HCT116 (cell line): ENCODE data around the gene HS6ST3. TPM values are rescaled to one million over a fixed set of nuclear protein-coding genes. Genes with fewer than 3 reads are reported as not detected.

ENCODE experiments used
- ATAC-seq: fragments of 200-7000 bp; cut with Tn5 transposase; 2 replicates; pipeline ENCODE4 v1.9.1; 2020; ENCODE audit warnings: mild to moderate bottlenecking, moderate library complexity
- BruUV-seq: library from RNA; stranded (reverse); fragments of 400-500 nt; replicated peaks from 2 replicates; lab custom pipeline; 2021; lab: Mats Ljungman, UMichigan
- CTCF ChIA-PET: fragments of 300-600 bp; sonication (Branson Sonifier 250); formaldehyde crosslinking; loops from one replicate; lab custom pipeline; 2021; ENCODE audit warnings: antibody characterized with exemption; lab: Charles Lee
- POLR2A ChIA-PET: fragments of 300-600, 350-600 bp; sonication (Branson Sonifier 250); formaldehyde crosslinking; loops from one replicate; lab custom pipeline; 2021; ENCODE audit warnings: antibody characterized with exemption; lab: Charles Lee
- RAD21 ChIA-PET, 2 experiments: fragments of 300-600 bp; sonication (Branson Sonifier 250); formaldehyde crosslinking; loops; one replicate each; lab custom pipeline; 2023; ENCODE audit warnings: low total read pairs in 2 of 2; ENCODE audit not compliant: uncharacterized antibody in 2 of 2, unreplicated experiment in 2 of 2, low non-redundant PET in 1 of 2; lab: Charles Lee
- DNase-seq: peaks from one replicate; pipeline ENCODE4 v3.0.0-alpha.2; 2010; ENCODE audit warnings: low read depth, low spot score
- H2AFZ ChIP-seq: fragments of 200-600 bp; shearing (Covaris generic), sonication (generic); 2 replicates; pipeline ENCODE4 v1.6.1; 2017; ENCODE audit warnings: low read depth, mixed run types, mixed read lengths, antibody characterized with exemption, low read length; ENCODE audit not compliant: poor library complexity, severe bottlenecking
- H3K27ac ChIP-seq: 2 replicates; pipeline ENCODE4 v1.5.1; 2012; ENCODE audit warnings: low read depth, low read length
- H3K27me3 ChIP-seq: fragments of 200-600 bp; sonication (generic); 2 replicates; pipeline ENCODE4 v1.6.1; 2016; ENCODE audit warnings: mixed run types, low read length, mixed read lengths; ENCODE audit not compliant: insufficient read depth
- H3K36me3 ChIP-seq, 2 experiments: fragments of 200-500 bp in 1 of 2; fragments of 200-600 bp in 1 of 2; sonication (Bioruptor generic) in 1 of 2; sonication (generic) in 1 of 2; 2 replicates each; pipeline versions ENCODE4 v1.5.1 to v1.6.1; 2014 to 2016; ENCODE audit warnings: low read length in 2 of 2, inconsistent platforms in 1 of 2, mixed read lengths in 1 of 2, mixed run types in 1 of 2; ENCODE audit not compliant: insufficient read depth in 2 of 2, control insufficient read depth in 1 of 2
- H3K4me1 ChIP-seq, 2 experiments: fragments of 200-600 bp in 1 of 2; sonication (generic) in 1 of 2; 2 replicates each; pipeline versions ENCODE4 v1.5.1 to v1.6.1; 2012 to 2017; ENCODE audit warnings: low read length in 2 of 2, inconsistent platforms in 1 of 2, mild to moderate bottlenecking in 1 of 2, mixed read lengths in 1 of 2, mixed run types in 1 of 2, moderate library complexity in 1 of 2; ENCODE audit not compliant: insufficient read depth in 2 of 2, control insufficient read depth in 1 of 2
- H3K4me2 ChIP-seq: fragments of 200-600 bp; sonication (generic); 2 replicates; pipeline ENCODE4 v1.6.1; 2017; ENCODE audit warnings: mixed run types, low read length, mixed read lengths
- H3K4me3 ChIP-seq, 2 experiments: fragments of 200-600 bp in 1 of 2; sonication (generic) in 1 of 2; replicated peaks in 1 of 2; 2 replicates each; pipeline ENCODE4 v1.5.1; 2011 to 2016; ENCODE audit warnings: low read length in 2 of 2, control low read depth in 1 of 2, low read depth in 1 of 2, mild to moderate bottlenecking in 1 of 2, mixed read lengths in 1 of 2, mixed run types in 1 of 2
- H3K79me2 ChIP-seq: fragments of 200-600 bp; sonication (generic); 2 replicates; pipeline ENCODE4 v1.6.1; 2017; ENCODE audit warnings: mild to moderate bottlenecking, mixed run types, low read length, moderate library complexity, mixed read lengths; ENCODE audit not compliant: insufficient read depth
- H3K9ac ChIP-seq: fragments of 200-600 bp; sonication (generic); 2 replicates; pipeline ENCODE4 v1.6.1; 2016; ENCODE audit warnings: low read length, mixed read lengths
- H3K9me2 ChIP-seq: fragments of 200-600 bp; sonication (generic), shearing (Covaris generic); 2 replicates; pipeline ENCODE4 v1.6.1; 2017; ENCODE audit warnings: mixed run types, mild to moderate bottlenecking, moderate library complexity; ENCODE audit not compliant: insufficient read depth
- H3K9me3 ChIP-seq, 2 experiments: fragments of 200-500 bp in 1 of 2; fragments of 200-600 bp in 1 of 2; sonication (Bioruptor generic) in 1 of 2; sonication (generic) in 1 of 2; 2 replicates each; pipeline ENCODE4 v1.6.1; 2014 to 2017; ENCODE audit warnings: low read length in 2 of 2, mixed read lengths in 2 of 2, inconsistent platforms in 1 of 2, low read depth in 1 of 2, mild to moderate bottlenecking in 1 of 2, mixed run types in 1 of 2, moderate library complexity in 1 of 2; ENCODE audit not compliant: control insufficient read depth in 1 of 2, insufficient read depth in 1 of 2
- H4K20me1 ChIP-seq: fragments of 200-600 bp; sonication (generic), shearing (Covaris generic); 2 replicates; pipeline ENCODE4 v1.6.1; 2017; ENCODE audit warnings: mixed run types, mild to moderate bottlenecking, moderate library complexity; ENCODE audit not compliant: insufficient read depth
- CEBPB ChIP-seq: IDR thresholded peaks from 2 replicates; pipeline ENCODE4 v1.6.1; 2012; ENCODE audit warnings: low read depth
- EGR1 ChIP-seq: IDR thresholded peaks from 2 replicates; pipeline ENCODE4 v1.6.1; 2012; ENCODE audit warnings: low read depth
- ELF1 ChIP-seq: IDR thresholded peaks from 2 replicates; pipeline ENCODE4 v1.6.1; 2012; ENCODE audit warnings: low read depth, borderline replicate concordance
- FOSL1 ChIP-seq: IDR thresholded peaks from 2 replicates; pipeline ENCODE4 v1.6.1; 2012; ENCODE audit warnings: low read depth
- JUND ChIP-seq: IDR thresholded peaks from 2 replicates; pipeline ENCODE4 v1.6.1; 2012
- POLR2A ChIP-seq: IDR thresholded peaks from 2 replicates; pipeline ENCODE4 v1.7.0; 2011; ENCODE audit warnings: borderline replicate concordance; ENCODE audit not compliant: insufficient read depth, insufficient read length; ENCODE audit errors: extremely low read depth
- SIN3A ChIP-seq: IDR thresholded peaks from 2 replicates; pipeline ENCODE4 v1.6.1; 2012; ENCODE audit warnings: low read depth
- SP1 ChIP-seq: IDR thresholded peaks from 2 replicates; pipeline ENCODE4 v1.6.1; 2012; ENCODE audit warnings: low read depth
- SRF ChIP-seq: IDR thresholded peaks from 2 replicates; pipeline ENCODE4 v1.6.1; 2012; ENCODE audit warnings: low read depth
- YY1 ChIP-seq: IDR thresholded peaks from 2 replicates; pipeline ENCODE4 v1.6.1; 2011; ENCODE audit warnings: low read length, low read depth, moderate library complexity, mild to moderate bottlenecking; ENCODE audit not compliant: insufficient replicate concordance; ENCODE audit errors: extremely low read depth
- ZFX ChIP-seq: fragments of 450-650 bp; IDR thresholded peaks from 2 replicates; pipeline ENCODE4 v1.6.1; 2017
- ZNF274 ChIP-seq: fragments of 200-500 bp; sonication (Bioruptor generic); IDR thresholded peaks from 2 replicates; pipeline ENCODE4 v1.6.1; 2014; ENCODE audit warnings: mild to moderate bottlenecking, low read depth, low read length, inconsistent platforms
- intact Hi-C: fragments of 100-400 bp; cut with micrococcal nuclease; formaldehyde crosslinking; loops from 2 replicates; pipeline ENCODE4 v1.10.0; 2022
- total RNA-seq: library from RNA; stranded (reverse); gene quantifications from one replicate; pipeline ENCODE4 v1.2.1, GENCODE V29; 2021; ENCODE audit not compliant: unreplicated experiment
- TF ChIP-seq, protein P1 (sequence below): IDR thresholded peaks from 2 replicates; pipeline ENCODE4 v1.6.1; 2012; ENCODE audit warnings: low read depth
- TF ChIP-seq, protein P2 (sequence below), 3 experiments: fragments of 200-600 bp in 1 of 3; sonication (generic) in 1 of 3; IDR thresholded peaks in 2 of 3; conservative IDR thresholded peaks in 1 of 3; 2 replicates each; pipeline ENCODE4 v1.5.1; 2012 to 2017; ENCODE audit warnings: low read depth in 2 of 3, low read length in 2 of 3, antibody characterized with exemption in 1 of 3, borderline replicate concordance in 1 of 3, control low read depth in 1 of 3, mild to moderate bottlenecking in 1 of 3, mixed read lengths in 1 of 3, mixed run types in 1 of 3, moderate library complexity in 1 of 3; ENCODE audit not compliant: insufficient read depth in 1 of 3
- TF ChIP-seq, protein P3 (sequence below): IDR thresholded peaks from 2 replicates; pipeline ENCODE4 v1.6.1; 2012

HS6ST3 gene
- total RNA-seq, 1 experiment from 2014 or later: 0.10 TPM

DNA sequence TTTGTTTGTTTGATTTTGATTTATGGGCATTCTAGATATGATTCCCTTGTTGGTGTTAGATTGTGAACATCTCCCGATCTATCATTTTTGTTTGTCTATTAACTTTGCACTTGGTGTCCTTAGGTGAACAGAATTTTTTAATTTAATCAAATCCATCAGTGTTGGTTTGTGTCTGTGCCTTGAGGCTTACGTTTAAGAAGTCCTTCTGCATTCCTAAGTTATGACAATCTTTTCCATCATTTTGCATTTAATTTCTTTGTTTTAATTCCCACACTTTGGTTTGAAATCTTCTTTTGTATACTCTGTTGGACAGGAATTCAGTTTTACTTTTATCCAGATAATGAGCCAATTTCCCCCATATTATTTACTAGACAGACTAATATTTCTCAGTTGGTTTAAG, 421.7 kb downstream of the HS6ST3 start:
- H3K79me2 ChIP-seq: no peaks in the 10 kb centered on the region
- no peak overlapping the region for H3K4me2 ChIP-seq
- H3K27ac ChIP-seq: no peak overlapping the region
- H4K20me1 ChIP-seq: no peaks in the 10 kb centered on the region
- no peak overlapping the region for H3K4me3 ChIP-seq
- ATAC-seq (no peak), DNase-seq (no peak)
- H2AFZ ChIP-seq: no peak overlapping the region
- no peaks in the 10 kb centered on the region for H3K9me3 ChIP-seq
- TF ChIP-seq JUND: no peak
- TF ChIP-seq EGR1: no peak
- no peak for TF ChIP-seq POLR2A
- no peak for TF ChIP-seq SIN3A
- TF ChIP-seq YY1: no peak
- no peak for TF ChIP-seq ELF1
- TF ChIP-seq, protein P1, sequence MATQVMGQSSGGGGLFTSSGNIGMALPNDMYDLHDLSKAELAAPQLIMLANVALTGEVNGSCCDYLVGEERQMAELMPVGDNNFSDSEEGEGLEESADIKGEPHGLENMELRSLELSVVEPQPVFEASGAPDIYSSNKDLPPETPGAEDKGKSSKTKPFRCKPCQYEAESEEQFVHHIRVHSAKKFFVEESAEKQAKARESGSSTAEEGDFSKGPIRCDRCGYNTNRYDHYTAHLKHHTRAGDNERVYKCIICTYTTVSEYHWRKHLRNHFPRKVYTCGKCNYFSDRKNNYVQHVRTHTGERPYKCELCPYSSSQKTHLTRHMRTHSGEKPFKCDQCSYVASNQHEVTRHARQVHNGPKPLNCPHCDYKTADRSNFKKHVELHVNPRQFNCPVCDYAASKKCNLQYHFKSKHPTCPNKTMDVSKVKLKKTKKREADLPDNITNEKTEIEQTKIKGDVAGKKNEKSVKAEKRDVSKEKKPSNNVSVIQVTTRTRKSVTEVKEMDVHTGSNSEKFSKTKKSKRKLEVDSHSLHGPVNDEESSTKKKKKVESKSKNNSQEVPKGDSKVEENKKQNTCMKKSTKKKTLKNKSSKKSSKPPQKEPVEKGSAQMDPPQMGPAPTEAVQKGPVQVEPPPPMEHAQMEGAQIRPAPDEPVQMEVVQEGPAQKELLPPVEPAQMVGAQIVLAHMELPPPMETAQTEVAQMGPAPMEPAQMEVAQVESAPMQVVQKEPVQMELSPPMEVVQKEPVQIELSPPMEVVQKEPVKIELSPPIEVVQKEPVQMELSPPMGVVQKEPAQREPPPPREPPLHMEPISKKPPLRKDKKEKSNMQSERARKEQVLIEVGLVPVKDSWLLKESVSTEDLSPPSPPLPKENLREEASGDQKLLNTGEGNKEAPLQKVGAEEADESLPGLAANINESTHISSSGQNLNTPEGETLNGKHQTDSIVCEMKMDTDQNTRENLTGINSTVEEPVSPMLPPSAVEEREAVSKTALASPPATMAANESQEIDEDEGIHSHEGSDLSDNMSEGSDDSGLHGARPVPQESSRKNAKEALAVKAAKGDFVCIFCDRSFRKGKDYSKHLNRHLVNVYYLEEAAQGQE: no peak
- TF ChIP-seq FOSL1: no peak
- TF ChIP-seq ZNF274: no peak
- no peak for TF ChIP-seq ZFX
- no peak for TF ChIP-seq CEBPB
- TF ChIP-seq, protein P2, sequence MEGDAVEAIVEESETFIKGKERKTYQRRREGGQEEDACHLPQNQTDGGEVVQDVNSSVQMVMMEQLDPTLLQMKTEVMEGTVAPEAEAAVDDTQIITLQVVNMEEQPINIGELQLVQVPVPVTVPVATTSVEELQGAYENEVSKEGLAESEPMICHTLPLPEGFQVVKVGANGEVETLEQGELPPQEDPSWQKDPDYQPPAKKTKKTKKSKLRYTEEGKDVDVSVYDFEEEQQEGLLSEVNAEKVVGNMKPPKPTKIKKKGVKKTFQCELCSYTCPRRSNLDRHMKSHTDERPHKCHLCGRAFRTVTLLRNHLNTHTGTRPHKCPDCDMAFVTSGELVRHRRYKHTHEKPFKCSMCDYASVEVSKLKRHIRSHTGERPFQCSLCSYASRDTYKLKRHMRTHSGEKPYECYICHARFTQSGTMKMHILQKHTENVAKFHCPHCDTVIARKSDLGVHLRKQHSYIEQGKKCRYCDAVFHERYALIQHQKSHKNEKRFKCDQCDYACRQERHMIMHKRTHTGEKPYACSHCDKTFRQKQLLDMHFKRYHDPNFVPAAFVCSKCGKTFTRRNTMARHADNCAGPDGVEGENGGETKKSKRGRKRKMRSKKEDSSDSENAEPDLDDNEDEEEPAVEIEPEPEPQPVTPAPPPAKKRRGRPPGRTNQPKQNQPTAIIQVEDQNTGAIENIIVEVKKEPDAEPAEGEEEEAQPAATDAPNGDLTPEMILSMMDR (IDR thresholded peaks at IDR 0.05 in 2 of 3, conservative IDR thresholded peaks at IDR 0.05 in 1 of 3; ENCODE audit: borderline replicate concordance in 1 of 3, insufficient read depth in 1 of 3, low read depth in 2 of 3, low read length in 2 of 3): no peak
- TF ChIP-seq, protein P3, sequence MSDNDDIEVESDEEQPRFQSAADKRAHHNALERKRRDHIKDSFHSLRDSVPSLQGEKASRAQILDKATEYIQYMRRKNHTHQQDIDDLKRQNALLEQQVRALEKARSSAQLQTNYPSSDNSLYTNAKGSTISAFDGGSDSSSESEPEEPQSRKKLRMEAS: no peak
- TF ChIP-seq SP1: no peak
- TF ChIP-seq SRF: no peak
- ChIA-PET CTCF (no interaction called here), POLR2A (no interaction called here), RAD21 (no interaction called here)
- no peaks in the 10 kb centered on the region for H3K36me3 ChIP-seq
- H3K9me2 ChIP-seq: no peaks in the 10 kb centered on the region
- no peak overlapping the region for H3K9ac ChIP-seq
- no peaks in the 10 kb centered on the region for H3K4me1 ChIP-seq
- BruUV-seq: no TSS peak
- H3K27me3 ChIP-seq: 0 out of 2 replicates have a peak, but pooled peaks cover 4% of the 10 kb centered on the region
- intact Hi-C loops: no loop called here
